ENCODE measurements around the gene RAN. TPM values are rescaled to one million over a fixed set of nuclear protein-coding genes. Genes with fewer than 3 reads are reported as not detected.

RAN gene
- total and polyA plus RNA-seq, 9 of the 15 experiments (the other 6 are each of a cell fraction or from before 2014, with no cell fraction given), result 1,687 to 3,820 (median 2,300) TPM

DNA sequence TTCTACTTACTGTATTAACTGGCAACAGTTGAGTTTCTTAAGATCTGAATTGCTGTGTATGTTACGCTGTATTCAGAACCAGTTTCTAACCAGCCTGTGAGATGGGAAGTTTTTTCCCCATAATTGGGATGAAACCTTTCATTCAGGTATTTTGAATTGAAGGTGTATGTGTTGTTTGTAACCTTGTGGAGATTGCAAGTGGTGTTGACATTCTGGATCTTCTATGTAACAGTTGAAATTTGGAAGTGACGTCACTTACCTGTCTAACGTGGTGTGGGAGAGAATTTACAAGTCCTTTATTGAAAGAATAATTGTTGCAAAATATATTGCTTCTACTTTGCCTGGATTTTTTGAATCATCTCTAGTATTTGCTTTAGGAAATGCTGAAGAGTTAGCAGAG, 5.5 kb downstream of the RAN start:
- CTCF ChIA-PET (ENCODE audit: low intra/inter-chr PET ratio), result no interaction called here
- Histone ChIP-seq H3K27me3 (ENCODE audit: control insufficient read depth in 2 of 2, insufficient read depth in 2 of 2, low read length in 2 of 2) (no peaks in the 10 kb centered on the region), H2AFZ (ENCODE audit: low read depth, low read length) (no peak overlapping the region), H3K4me2 (ENCODE audit: insufficient read depth, low read length) (no peak overlapping the region), H3K9me3 (replicated peaks; ENCODE audit: control insufficient read depth, insufficient read depth, low read depth, low read length) (no peaks in the 10 kb centered on the region), H3K9me1 (ENCODE audit: control insufficient read depth, insufficient read depth, low read length) (no peaks in the 10 kb centered on the region), H4K20me1 (replicated peaks; ENCODE audit: control insufficient read depth, insufficient read depth, low read length) (peaks cover 8% of the 10 kb centered on the region), H3K9ac (ENCODE audit: insufficient read depth in 1 of 2, low read depth in 2 of 2, low read length in 2 of 2) (no peak overlapping the region), H3K27ac (ENCODE audit: extremely low read depth, low read depth, low read length) (no peak overlapping the region; the same call in 2 of the 3 replicates), H3K79me2 (ENCODE audit: control insufficient read depth, insufficient read depth, low read length) (peaks cover 42% of the 10 kb centered on the region), H3K4me3 (no peak overlapping the region), H3K36me3 (ENCODE audit: control insufficient read depth, insufficient read depth, low read length) (peaks cover 51% of the 10 kb centered on the region), H3K4me1 (replicated peaks in 1 of 2; ENCODE audit: control insufficient read depth in 2 of 2, insufficient read depth in 2 of 2, low read length in 2 of 2) (peaks cover 24 to 41% of the 10 kb centered on the region in 2 experiments; a peak in 4 of 5 replicates)
- FAIRE-seq (no peak), DNase-seq (ENCODE audit: extremely low read depth in 1 of 4, low spot score in 3 of 4) (no peak), ATAC-seq (no peak)
- 57% methylated on average over 3 of the region's 3 CpGs for WGBS (ENCODE audit: insufficient coverage, low coverage, missing lambda C conversion rate)
- intact Hi-C loops (cut with micrococcal nuclease), result no loop called here
- POLR2A ChIA-PET, result interaction anchor here (0.7 to 1.3 kb wide), 4 partner anchors 8 to 734 kb away, joined by 3 to 4 read pairs (median 3); no protein-coding TSS in a partner anchor
- in situ Hi-C loops (cut with MboI), result no loop called here
- BruUV-seq (replicated peaks), result no TSS peak
- peak; percentile 54; the same call in 1 of the 2 replicates for TF ChIP-seq ATF7 (IDR thresholded peaks at IDR 0.05)
- TF ChIP-seq PML (IDR thresholded peaks at IDR 0.05; ENCODE audit: low read length), result no peak
- no peak for TF ChIP-seq FOXK1 (CRISPR knock-in tag; IDR thresholded peaks at IDR 0.05; ENCODE audit: borderline replicate concordance)
- TF ChIP-seq GATAD2B (IDR thresholded peaks at IDR 0.05; ENCODE audit: borderline replicate concordance), result 0 out of 2 replicates have a peak, but pooled peaks have one; percentile 27
- TF ChIP-seq, protein P1, sequence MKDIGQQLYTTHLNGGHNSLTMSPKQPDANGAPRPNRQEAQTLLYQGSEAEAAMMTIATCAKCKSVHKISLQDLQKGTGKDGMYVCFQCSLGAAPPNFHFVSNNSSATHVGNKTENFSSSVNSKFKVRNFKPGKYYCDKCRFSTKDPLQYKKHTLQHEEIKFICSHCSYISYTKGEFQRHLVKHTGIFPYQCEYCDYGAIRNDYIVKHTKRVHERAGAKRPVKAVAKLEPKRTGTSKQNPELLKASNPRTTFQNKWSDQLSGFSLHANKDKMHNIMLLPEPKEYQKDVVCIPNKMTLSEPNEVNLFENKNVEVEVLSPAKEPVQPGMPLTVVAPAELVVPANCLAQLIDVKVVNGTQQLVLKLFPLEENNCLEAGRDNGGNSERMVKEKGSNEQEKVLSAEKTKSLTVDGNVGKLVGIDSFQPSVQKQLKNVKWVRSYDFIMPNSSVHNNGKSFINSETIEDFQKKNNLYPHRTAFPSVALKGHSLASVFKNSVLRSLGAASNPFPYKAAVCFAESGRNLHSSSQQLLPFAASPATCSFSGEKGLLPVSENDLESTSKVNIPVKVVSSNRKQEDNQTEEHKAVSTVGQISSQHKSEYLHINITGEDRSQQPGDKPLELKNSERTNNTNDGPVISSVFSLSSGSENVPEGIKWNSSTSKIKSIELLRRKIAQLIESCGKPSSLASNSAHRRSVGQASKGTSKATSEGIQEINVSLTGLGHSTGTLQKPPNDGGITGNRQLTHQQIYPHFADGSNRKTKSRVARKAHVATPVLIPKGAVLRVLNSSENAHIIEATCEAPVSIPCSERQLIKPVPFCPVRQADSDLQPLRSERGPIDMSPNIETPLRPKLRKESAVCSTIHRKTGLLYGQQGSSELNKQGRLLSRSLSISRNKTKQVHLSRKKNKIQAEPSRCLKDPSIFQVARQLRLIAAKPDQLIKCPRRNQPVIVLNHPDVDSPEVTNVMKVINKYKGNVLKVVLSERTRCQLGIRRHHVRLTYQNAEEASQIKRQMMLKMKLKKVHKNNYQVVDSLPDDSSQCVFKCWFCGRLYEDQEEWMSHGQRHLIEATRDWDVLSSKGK (CRISPR knock-in tag; IDR thresholded peaks at IDR 0.05), result no peak
- 0 out of 2 replicates have a peak, but pooled peaks have one; percentile 17 for TF ChIP-seq SUPT5H (IDR thresholded peaks at IDR 0.05)
- no peak for TF ChIP-seq ELF2 (CRISPR knock-in tag; IDR thresholded peaks at IDR 0.05)
- TF ChIP-seq MIER1 (IDR thresholded peaks at IDR 0.05; ENCODE audit: low read depth), result no peak
- TF ChIP-seq ATF1 (CRISPR knock-in tag; IDR thresholded peaks at IDR 0.05), result no peak
- peak; percentile 64 for TF ChIP-seq ATF1 (tag; IDR thresholded peaks at IDR 0.05)
- TF ChIP-seq SREBF2 (CRISPR knock-in tag; IDR thresholded peaks at IDR 0.05), result no peak
- peak; percentile 60 for TF ChIP-seq EWSR1 (IDR thresholded peaks at IDR 0.05; ENCODE audit: borderline replicate concordance, low read depth, partially characterized antibody)
- TF ChIP-seq, protein P2, sequence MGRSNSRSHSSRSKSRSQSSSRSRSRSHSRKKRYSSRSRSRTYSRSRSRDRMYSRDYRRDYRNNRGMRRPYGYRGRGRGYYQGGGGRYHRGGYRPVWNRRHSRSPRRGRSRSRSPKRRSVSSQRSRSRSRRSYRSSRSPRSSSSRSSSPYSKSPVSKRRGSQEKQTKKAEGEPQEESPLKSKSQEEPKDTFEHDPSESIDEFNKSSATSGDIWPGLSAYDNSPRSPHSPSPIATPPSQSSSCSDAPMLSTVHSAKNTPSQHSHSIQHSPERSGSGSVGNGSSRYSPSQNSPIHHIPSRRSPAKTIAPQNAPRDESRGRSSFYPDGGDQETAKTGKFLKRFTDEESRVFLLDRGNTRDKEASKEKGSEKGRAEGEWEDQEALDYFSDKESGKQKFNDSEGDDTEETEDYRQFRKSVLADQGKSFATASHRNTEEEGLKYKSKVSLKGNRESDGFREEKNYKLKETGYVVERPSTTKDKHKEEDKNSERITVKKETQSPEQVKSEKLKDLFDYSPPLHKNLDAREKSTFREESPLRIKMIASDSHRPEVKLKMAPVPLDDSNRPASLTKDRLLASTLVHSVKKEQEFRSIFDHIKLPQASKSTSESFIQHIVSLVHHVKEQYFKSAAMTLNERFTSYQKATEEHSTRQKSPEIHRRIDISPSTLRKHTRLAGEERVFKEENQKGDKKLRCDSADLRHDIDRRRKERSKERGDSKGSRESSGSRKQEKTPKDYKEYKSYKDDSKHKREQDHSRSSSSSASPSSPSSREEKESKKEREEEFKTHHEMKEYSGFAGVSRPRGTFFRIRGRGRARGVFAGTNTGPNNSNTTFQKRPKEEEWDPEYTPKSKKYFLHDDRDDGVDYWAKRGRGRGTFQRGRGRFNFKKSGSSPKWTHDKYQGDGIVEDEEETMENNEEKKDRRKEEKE (IDR thresholded peaks at IDR 0.05; ENCODE audit: borderline replicate concordance in 1 of 2, control insufficient read depth in 1 of 2, low read depth in 2 of 2, low read length in 1 of 2), result peak in 1 of 2 experiments; percentile 68; a peak in 1 of 4 replicates
- TF ChIP-seq DPF2 (IDR thresholded peaks at IDR 0.05), result no peak
- no peak for TF ChIP-seq MAFK (IDR thresholded peaks at IDR 0.05; ENCODE audit: low read length)
- TF ChIP-seq POLR2A (conservative IDR thresholded peaks at IDR 0.05), result peak; percentile 30; the same call in 1 of the 2 replicates
- TF ChIP-seq CREM (IDR thresholded peaks at IDR 0.05; ENCODE audit: low read depth), result peak; percentile 29; the same call in 1 of the 2 replicates
- no peak for TF ChIP-seq STAT5B (CRISPR knock-in tag; IDR thresholded peaks at IDR 0.05)

All from K562 (cell line).